ENCODE data around the gene NAT10. TPM values are rescaled to one million over a fixed set of nuclear protein-coding genes. Genes with fewer than 3 reads are reported as not detected.

NAT10 gene
- total RNA-seq (ENCODE audit: unreplicated experiment) = 34.4 TPM
- long read RNA-seq, full-length matches to known transcripts = 4 of 5 reads
- long read RNA-seq, partial matches to known transcripts = 1 of 5 reads
- long read RNA-seq, other reads (novel, unspliced or antisense) = 0 of 5 reads

DNA sequence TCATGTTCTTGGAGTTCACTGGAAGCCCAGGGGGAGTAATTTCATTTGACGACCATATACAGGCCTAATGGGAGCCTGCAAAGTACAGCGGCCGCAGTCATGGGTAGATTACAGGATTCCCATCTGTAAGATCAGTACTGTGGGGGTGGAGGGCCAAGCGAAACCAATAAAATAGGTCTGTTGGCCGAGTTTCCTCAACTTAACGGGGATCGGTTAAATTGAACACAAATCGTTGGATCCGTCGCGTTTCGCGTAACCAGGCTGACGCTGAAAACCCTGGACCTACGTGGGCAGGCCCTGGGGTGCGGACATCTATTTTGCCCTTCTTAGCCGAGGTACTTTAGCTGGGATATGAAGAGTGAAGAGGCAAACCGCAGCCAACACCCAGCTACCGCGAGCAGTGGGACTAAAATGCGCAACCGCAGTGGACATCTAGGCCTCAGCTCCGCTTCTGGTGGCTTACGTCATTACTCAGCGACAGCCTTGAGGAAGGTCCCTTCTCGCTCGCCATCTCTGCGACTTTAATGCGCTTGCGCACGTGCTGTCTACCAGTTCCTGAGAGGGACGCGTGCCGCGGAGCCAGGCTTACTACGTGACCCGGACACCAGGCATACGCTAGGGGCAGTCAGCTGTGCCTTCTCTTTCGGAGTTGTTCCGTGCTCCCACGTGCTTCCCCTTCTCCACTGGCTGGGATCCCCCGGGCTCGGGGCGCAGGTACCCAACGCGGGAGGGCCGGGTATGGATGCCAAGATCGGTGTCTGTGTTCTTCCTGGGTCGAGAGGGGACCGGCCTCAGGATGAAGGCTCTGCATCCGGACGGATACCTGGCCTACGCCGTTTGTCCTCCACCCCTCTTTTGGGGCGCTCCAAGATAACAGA, at the start of gene NAT10:
NAT10 (plus strand) TSS at position 551 of the 878 bp plus-strand sequence. CDS start 2,597 bp downstream, outside the sequence.
- H3K27ac Mint-ChIP-seq (ENCODE audit: unreplicated experiment) = peak within 1 kb of the TSS; percentile 90
- peak; percentile 93 for DNase-seq (ENCODE audit: low spot score)
- peaks cover 18% of the 10 kb centered on the region for H3K36me3 Mint-ChIP-seq (ENCODE audit: low read depth, unreplicated experiment)
- peaks cover 30% of the 10 kb centered on the region for H3K4me1 Mint-ChIP-seq (ENCODE audit: unreplicated experiment)
- TF ChIP-seq, protein P1, sequence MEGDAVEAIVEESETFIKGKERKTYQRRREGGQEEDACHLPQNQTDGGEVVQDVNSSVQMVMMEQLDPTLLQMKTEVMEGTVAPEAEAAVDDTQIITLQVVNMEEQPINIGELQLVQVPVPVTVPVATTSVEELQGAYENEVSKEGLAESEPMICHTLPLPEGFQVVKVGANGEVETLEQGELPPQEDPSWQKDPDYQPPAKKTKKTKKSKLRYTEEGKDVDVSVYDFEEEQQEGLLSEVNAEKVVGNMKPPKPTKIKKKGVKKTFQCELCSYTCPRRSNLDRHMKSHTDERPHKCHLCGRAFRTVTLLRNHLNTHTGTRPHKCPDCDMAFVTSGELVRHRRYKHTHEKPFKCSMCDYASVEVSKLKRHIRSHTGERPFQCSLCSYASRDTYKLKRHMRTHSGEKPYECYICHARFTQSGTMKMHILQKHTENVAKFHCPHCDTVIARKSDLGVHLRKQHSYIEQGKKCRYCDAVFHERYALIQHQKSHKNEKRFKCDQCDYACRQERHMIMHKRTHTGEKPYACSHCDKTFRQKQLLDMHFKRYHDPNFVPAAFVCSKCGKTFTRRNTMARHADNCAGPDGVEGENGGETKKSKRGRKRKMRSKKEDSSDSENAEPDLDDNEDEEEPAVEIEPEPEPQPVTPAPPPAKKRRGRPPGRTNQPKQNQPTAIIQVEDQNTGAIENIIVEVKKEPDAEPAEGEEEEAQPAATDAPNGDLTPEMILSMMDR (IDR thresholded peaks at IDR 0.05; ENCODE audit: unreplicated experiment) = no peak
- H3K9me3 Mint-ChIP-seq (ENCODE audit: unreplicated experiment) = no peaks in the 10 kb centered on the region
- H3K27me3 Mint-ChIP-seq (ENCODE audit: unreplicated experiment) = peaks cover 7% of the 10 kb centered on the region
- H3K4me3 Mint-ChIP-seq (ENCODE audit: unreplicated experiment) = peak within 1 kb of the TSS; percentile 94

DNA sequence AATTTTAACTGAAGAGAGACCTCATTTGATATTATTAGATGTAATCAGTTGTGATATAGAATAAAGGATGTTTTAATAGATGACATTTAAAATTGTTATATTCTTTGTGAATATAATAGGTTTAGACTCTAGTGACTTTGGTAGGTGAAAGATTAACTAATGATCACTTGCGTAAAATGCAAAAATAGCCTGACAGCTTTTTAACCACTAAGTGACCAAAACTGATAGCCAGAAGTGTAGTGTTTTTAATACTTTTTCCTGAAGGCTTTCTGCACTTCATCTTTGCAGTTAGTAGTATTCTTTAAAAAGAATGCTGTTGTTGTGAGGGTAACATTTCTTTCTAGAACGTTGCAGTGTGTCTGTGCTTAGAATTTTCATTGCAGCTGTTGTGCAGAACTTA, 48.8 kb upstream of the NAT10 start:
- Mint-ChIP-seq H3K4me3 (ENCODE audit: unreplicated experiment) (no peak overlapping the region), H3K36me3 (ENCODE audit: low read depth, unreplicated experiment) (peaks cover 12% of the 10 kb centered on the region), H3K27me3 (ENCODE audit: unreplicated experiment) (peaks cover 5% of the 10 kb centered on the region), H3K4me1 (ENCODE audit: unreplicated experiment) (peaks cover 28% of the 10 kb centered on the region), H3K27ac (ENCODE audit: unreplicated experiment) (no peak overlapping the region), H3K9me3 (ENCODE audit: unreplicated experiment) (no peaks in the 10 kb centered on the region)
- no peak for DNase-seq (ENCODE audit: low spot score)
- TF ChIP-seq, protein P1 (IDR thresholded peaks at IDR 0.05; ENCODE audit: unreplicated experiment) = no peak

DNA sequence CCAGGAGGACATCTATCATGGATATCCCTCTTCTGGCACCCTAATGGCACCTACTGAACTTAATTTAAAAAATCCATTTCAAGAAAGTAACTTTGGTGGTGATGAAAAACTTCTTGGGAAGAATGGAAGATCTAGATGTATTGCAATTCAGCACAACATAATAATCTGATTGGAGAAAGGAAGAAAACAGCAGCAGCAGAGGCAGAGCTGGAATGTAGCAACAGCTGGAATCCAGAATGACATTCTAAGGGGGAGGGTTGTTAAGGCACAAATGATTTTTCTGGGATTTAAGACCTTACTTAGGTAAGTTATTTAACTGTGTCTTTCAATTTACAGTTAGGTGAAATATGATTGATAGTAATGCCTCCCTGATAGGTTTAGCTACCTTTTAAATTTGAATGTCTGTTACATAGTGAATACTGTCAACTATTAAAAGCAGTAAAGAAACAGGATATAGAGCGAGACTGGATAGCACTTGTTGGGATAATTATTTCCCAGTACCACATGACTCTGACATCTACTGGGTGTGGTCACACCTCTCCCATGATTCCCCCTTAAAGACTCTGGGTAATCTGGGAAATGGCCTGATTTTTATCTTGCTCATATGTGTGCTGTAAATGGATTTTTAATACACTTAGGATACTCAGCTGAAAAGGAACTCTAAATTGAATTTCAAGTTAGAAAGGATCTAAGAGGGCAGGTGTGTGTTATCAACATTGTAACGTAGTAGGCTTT, 42.2 kb upstream of the NAT10 start:
- Mint-ChIP-seq H3K27ac (ENCODE audit: unreplicated experiment) (peak overlapping the region; percentile 74), H3K27me3 (ENCODE audit: unreplicated experiment) (peaks cover 2% of the 10 kb centered on the region), H3K4me3 (ENCODE audit: unreplicated experiment) (peak overlapping the region; percentile 31), H3K36me3 (ENCODE audit: low read depth, unreplicated experiment) (peaks cover 13% of the 10 kb centered on the region), H3K9me3 (ENCODE audit: unreplicated experiment) (no peaks in the 10 kb centered on the region), H3K4me1 (ENCODE audit: unreplicated experiment) (peaks cover 23% of the 10 kb centered on the region)
- no peak for DNase-seq (ENCODE audit: low spot score)
- TF ChIP-seq, protein P1 (IDR thresholded peaks at IDR 0.05; ENCODE audit: unreplicated experiment) = no peak

DNA sequence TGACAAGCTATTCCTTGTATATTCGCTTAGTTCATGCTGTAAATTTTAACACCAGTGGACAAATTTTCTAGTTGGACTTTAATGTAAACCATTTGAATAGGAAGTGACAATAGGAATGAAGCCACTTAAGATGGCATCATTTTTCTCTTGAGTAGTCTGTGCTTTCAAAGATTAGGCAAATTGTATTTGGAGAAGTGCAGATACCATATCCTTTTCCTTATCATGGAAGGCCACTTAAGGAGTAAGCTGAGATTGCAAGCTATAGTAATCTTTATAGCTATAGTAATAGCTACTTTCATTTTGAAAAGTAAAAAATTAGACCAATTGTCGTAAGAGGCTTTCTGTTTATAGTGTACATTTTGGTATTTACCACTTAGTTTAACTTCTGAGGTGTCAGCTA, 41.1 kb upstream of the NAT10 start:
- H3K9me3 Mint-ChIP-seq (ENCODE audit: unreplicated experiment) = no peaks in the 10 kb centered on the region
- TF ChIP-seq, protein P1 (IDR thresholded peaks at IDR 0.05; ENCODE audit: unreplicated experiment) = no peak
- peaks cover 2% of the 10 kb centered on the region for H3K27me3 Mint-ChIP-seq (ENCODE audit: unreplicated experiment)
- peaks cover 13% of the 10 kb centered on the region for H3K36me3 Mint-ChIP-seq (ENCODE audit: low read depth, unreplicated experiment)
- peaks cover 17% of the 10 kb centered on the region for H3K4me1 Mint-ChIP-seq (ENCODE audit: unreplicated experiment)
- H3K27ac Mint-ChIP-seq (ENCODE audit: unreplicated experiment) = no peak overlapping the region
- no peak overlapping the region for H3K4me3 Mint-ChIP-seq (ENCODE audit: unreplicated experiment)
- no peak for DNase-seq (ENCODE audit: low spot score)
